ENCODE measurements around the gene TCOF1. TPM values are rescaled to one million over a fixed set of nuclear protein-coding genes. Genes with fewer than 3 reads are reported as not detected.

TCOF1 gene
- total RNA-seq, 1 donor from 2014 or later = 91.1 TPM

GRCh38 chr5:150402901-150403342, 45.4 kb downstream of the TCOF1 start:
- no peak for DNase-seq (ENCODE audit: low read depth, low spot score)
- H3K36me3 Mint-ChIP-seq (ENCODE audit: low read depth) = peaks cover 6% of the 10 kb centered on the region

GRCh38 chr5:150404121-150404520, 46.6 kb downstream of the TCOF1 start:
- no peak for DNase-seq (ENCODE audit: low read depth, low spot score)
- H3K36me3 Mint-ChIP-seq (ENCODE audit: low read depth) = peaks cover 6% of the 10 kb centered on the region
- no peaks in the 10 kb centered on the region for H3K27me3 Mint-ChIP-seq (ENCODE audit: low read depth)
- no peaks in the 10 kb centered on the region for H3K4me1 Mint-ChIP-seq
- no peak for TF ChIP-seq CTCF (conservative IDR thresholded peaks at IDR 0.05)
- H3K9me3 Mint-ChIP-seq = no peaks in the 10 kb centered on the region
- H3K27ac Mint-ChIP-seq (ENCODE audit: unreplicated experiment) = peak overlapping the region; percentile 50
- no peak overlapping the region for H3K4me3 Mint-ChIP-seq

More at GRCh38 chr5:150402901-150403342, 45.4 kb downstream of the TCOF1 start:
- Mint-ChIP-seq H3K27me3 (ENCODE audit: low read depth) (no peaks in the 10 kb centered on the region), H3K27ac (ENCODE audit: unreplicated experiment) (no peak overlapping the region), H3K9me3 (no peaks in the 10 kb centered on the region), H3K4me1 (no peaks in the 10 kb centered on the region), H3K4me3 (no peak overlapping the region)
- no peak for TF ChIP-seq CTCF (conservative IDR thresholded peaks at IDR 0.05)

GRCh38 chr5:150404535-150404934, 47.0 kb downstream of the TCOF1 start:
- no peaks in the 10 kb centered on the region for H3K9me3 Mint-ChIP-seq
- no peak overlapping the region for H3K4me3 Mint-ChIP-seq
- no peaks in the 10 kb centered on the region for H3K27me3 Mint-ChIP-seq (ENCODE audit: low read depth)
- peaks cover 6% of the 10 kb centered on the region for H3K36me3 Mint-ChIP-seq (ENCODE audit: low read depth)
- peaks cover under 1% of the 10 kb centered on the region for H3K4me1 Mint-ChIP-seq
- no peak for DNase-seq (ENCODE audit: low read depth, low spot score)
- H3K27ac Mint-ChIP-seq (ENCODE audit: unreplicated experiment) = no peak overlapping the region
- no peak for TF ChIP-seq CTCF (conservative IDR thresholded peaks at IDR 0.05)

- peaks cover 3% of the 10 kb centered on the region for H3K36me3 Mint-ChIP-seq (ENCODE audit: low read depth)
- peaks cover 7% of the 10 kb centered on the region for H3K4me1 Mint-ChIP-seq
- H3K27me3 Mint-ChIP-seq (ENCODE audit: low read depth) = no peaks in the 10 kb centered on the region
- no peaks in the 10 kb centered on the region for H3K9me3 Mint-ChIP-seq
- TF ChIP-seq CTCF (conservative IDR thresholded peaks at IDR 0.05) = no peak
- no peak for DNase-seq (ENCODE audit: low read depth, low spot score)
- no peak overlapping the region for H3K27ac Mint-ChIP-seq (ENCODE audit: unreplicated experiment)
- H3K4me3 Mint-ChIP-seq = no peak overlapping the region
Measured at GRCh38 chr5:150404941-150405816, 47.7 kb downstream of the TCOF1 start.

GRCh38 chr5:150406103-150406722, 48.7 kb downstream of the TCOF1 start:
- Mint-ChIP-seq H3K9me3 (no peaks in the 10 kb centered on the region), H3K4me3 (no peak overlapping the region), H3K4me1 (peaks cover 16% of the 10 kb centered on the region), H3K27me3 (ENCODE audit: low read depth) (no peaks in the 10 kb centered on the region), H3K36me3 (ENCODE audit: low read depth) (no peaks in the 10 kb centered on the region), H3K27ac (ENCODE audit: unreplicated experiment) (no peak overlapping the region)
- TF ChIP-seq CTCF (conservative IDR thresholded peaks at IDR 0.05) = no peak
- no peak for DNase-seq (ENCODE audit: low read depth, low spot score)

All from neural crest cell (in vitro differentiated cells).